ENCODE data around the gene CACNG4. TPM values are rescaled to one million over a fixed set of nuclear protein-coding genes. Genes with fewer than 3 reads are reported as not detected.

CACNG4 gene
- polyA plus RNA-seq, 1 donor: 6.3 TPM

DNA sequence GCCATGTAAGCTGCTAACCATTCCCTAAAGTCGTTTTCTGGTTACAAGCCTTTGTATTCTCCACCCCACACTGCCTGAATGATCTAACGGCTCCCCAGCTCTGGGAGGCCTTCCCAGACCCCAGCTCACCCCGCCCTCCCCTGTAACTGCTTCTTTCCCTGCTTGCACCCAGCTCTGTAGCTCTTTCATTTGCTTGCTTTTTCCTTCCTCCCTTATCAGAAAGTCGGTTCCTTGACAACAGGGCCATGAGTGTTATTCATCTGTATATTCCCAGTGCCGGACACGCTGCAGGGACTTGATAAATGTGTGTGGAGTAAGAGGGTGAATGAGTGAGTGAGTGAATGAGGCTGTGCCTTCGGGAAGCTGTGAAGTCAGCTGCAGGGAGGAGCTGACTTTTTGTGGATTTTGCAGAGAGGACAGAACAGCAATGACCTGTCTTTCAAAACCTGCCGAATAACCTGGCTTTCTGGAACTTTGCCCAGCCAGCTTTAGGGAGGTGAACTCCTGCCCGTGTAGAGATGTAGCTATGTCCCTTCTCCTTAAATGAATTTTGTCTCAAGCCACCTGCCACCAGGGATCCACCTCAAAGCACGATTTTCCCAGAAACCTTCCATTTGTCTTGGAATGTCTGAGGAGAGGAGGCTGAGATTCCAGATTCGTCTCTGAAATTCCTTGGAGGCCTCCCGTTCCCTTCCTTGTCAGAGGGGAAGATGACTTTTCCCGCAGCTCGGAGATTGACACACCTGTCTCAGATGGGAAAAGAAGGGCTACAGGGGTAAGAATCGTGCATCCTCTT, 20.0 kb upstream of the CACNG4 start:
- no peak for DNase-seq (ENCODE audit: low read depth)

DNA sequence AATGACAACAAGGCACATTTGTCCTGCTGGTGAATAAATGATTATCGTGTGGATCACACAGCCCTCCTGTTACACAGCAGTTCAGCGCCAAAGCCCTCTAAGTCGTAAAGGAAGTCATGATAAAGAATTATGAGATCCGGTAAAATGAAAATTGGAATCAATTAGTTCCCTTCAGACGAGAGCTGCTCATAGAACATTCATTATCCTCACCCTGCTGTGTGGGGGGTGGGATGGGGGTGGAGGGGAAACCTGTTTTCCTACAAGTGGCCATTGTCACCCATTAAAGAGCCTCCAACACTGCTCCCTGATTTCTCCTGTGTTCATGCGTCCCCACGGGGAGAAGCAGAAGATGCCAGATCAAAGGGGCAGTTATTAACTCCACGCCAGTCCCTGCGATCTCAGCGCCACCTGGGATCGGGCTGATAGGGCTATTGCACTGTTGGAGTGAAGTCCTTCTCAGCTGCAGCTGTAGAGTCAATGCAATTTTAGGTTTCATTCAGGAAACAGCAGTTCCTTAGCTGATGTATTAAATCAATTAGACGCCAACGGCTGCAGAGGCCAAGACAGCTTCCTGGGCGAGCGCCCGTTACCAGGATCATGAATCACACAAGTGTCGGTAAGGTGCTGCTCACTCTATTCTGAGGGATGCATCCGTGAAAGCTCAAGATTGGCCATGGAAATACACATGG, 19.2 kb upstream of the CACNG4 start:
- DNase-seq (ENCODE audit: low read depth): no peak

DNA sequence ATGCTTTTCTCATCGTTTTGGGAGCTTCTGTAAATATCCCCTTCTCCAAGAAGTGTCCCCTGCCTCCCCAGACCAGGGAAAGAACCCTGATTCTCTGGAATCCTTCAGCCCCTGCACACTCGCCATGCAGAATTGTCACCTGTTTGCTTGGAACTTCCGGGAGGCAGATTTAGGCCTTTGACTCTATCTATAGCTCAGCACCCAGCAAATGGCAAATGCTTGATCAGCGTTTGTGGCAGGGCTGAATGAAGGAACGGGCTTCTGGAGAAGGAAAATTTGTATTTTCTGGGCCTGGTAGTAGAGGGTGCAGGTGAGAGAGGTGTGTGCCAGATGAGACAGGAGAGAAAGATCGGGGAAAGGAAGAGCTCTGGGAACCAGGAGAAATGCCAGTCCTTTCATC, 18.3 kb upstream of the CACNG4 start:
- no peak for DNase-seq (ENCODE audit: low read depth)

DNA sequence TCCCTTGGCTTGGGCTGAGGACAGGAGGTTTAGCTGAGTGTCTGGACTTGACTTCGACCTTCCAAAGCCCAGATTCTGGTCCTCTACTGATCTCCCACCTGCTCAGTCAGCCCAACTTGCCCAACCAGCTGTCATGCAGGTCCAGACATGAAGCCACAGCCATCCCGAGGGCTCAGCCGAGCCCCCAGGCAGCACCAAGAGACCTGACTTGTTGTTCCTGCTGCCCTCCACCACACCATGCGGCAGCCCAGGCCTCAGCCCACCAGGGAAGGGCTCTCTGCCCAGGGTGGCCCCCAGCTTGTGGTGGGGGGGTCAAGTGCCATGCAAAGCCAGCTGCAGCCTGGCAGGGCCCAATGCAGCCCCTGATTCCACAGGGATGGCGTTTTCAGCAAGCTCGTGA, 17.2 kb upstream of the CACNG4 start:
- no peak for DNase-seq (ENCODE audit: low read depth)

DNA sequence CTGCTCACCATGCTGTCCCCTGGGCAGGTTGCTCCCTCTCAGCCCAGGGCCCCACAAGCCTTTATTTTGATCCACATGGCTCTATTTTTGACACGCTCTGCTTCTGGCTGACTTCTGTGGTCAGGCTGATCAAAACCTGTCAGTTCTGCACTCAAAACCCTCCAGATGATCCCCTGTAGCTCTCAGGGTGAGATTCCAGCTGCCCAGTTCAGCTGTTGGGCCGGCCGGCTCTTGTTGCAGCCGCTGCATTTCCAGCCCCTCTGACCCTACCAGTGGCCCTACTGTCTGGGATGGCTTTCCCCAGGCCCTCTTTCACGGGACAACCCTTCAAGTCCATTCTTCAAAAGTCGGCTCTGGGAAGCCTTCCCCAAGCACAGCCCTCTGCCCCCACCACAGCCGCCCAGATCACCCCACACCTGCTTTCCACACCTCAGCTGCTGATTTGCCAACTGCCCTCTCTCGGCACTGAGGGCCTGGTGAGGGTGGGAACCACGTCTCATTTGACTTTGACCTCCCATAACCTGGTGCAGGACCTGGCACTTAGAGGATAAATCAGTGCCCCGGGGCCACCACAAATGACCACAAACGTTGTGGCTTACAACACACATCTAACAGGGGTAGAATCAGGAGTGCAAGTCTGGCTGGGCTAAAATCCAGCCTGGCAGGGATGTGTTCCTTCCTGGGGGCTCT, 16.3 kb upstream of the CACNG4 start:
- no peak for DNase-seq (ENCODE audit: low read depth)

DNA sequence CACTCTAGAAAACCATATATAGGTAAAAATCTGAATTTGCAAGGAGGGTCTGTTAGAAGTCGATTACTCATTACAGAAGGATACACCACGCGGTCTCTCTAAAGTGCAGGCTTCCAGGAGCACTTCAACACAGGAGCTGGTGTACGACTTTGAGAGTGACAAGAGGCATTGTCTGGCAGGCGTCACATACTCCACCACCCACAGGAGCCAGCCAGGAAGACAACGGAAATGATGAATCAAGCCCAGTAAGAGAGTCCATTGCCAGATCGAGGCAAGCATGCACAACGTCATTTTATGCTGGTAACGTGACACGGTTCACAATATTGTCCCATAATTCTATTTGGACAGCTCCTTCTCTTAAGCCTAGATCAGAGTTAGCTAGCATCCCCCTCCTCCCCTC, 15.0 kb upstream of the CACNG4 start:
- no peak for DNase-seq (ENCODE audit: low read depth)

DNA sequence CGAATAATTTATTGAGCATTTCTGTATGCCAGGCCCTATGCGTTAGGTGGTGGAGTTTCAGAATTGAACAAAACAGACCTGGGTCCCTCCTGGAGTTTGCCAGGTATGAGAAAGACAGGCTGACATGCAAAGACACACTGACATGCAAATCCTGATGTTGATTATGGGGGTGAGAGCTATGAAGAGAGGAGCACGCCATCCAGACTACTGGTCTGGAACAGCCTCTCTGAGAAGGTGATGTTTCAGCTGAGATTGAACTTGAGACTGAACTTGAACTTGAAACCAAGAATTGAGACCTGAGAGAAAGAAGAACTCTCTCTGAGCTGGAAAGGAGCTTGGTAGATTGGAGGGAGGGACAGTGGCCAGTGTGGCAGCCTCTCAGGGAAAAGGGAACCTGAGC, 14.2 kb upstream of the CACNG4 start:
- DNase-seq (ENCODE audit: low read depth): no peak

DNA sequence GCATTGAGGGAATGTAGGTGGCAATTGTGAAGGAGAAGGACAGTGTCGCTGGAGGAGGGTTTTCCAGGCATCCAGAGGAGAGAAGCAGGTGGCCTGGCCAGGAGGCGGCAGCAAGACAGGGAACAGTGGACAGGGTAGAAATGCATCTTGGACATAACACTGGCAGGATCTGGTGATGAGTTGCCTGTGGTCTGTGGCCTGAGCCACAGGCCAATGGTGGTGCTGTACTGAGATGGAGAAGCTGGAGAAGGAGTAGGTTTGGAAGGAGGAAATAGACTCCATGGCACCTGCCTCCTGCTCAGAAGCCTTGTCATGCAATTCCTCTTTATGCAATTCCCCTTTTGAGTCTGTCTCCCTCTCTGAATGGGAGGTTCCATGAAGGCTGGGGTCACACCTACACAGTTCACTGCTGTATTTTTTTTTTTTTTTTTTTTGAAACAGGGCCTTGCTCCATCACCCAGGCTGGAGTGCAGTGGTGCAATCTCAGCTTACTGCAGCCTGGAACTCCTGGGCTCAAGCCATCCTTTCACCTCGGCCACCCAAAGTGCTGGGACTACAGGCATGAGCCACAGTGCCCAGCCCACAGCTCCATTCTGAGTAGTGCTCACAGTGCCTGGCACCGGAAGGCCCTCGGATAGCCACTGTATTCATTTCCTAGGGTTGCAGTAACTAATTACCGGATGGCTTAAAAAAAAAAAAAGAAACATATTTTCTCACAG, 13.5 kb upstream of the CACNG4 start:
- DNase-seq (ENCODE audit: low read depth): no peak

DNA sequence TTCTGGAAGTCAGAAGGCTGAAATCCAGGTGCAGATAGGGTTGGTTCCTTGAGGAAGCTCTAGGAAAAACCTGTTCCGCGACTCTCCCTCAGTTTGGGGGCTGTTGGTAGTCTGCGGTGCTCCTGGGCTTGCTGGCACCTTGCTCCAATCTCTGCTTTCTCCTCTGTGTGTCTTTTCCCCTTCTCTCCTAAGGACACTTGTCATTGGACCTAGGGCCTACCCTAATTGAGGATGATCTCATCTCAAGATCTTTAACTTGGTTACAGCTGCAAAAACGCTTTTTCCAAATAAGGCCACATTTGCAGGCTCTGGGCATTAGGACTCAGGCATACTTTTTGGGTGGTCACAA, 12.9 kb upstream of the CACNG4 start:
- DNase-seq (ENCODE audit: low read depth): no peak

DNA sequence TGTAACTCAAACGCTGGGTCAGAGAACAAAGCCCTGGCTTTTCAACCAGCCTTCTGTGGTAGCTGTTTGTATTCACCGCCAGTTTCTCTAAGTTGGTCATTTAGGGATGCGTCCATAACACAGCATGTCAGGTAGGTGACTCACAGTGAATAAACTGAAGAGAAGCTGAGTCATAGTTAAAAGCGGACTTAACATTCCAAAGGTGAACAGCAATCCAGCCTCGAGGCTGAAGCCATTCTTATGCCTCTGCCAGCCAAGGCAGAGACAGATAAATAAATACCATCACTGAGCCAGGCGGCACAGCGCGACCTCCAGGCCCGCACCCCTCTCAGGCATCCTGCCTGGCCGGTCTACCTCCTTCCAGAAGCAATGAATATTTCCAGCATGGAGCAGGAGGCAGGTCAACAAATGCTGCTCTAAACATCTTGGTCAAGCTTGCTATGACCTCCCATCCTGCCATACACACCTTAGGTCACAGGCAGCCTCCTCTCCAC, 12.4 kb upstream of the CACNG4 start:
- no peak for DNase-seq (ENCODE audit: low read depth)

DNA sequence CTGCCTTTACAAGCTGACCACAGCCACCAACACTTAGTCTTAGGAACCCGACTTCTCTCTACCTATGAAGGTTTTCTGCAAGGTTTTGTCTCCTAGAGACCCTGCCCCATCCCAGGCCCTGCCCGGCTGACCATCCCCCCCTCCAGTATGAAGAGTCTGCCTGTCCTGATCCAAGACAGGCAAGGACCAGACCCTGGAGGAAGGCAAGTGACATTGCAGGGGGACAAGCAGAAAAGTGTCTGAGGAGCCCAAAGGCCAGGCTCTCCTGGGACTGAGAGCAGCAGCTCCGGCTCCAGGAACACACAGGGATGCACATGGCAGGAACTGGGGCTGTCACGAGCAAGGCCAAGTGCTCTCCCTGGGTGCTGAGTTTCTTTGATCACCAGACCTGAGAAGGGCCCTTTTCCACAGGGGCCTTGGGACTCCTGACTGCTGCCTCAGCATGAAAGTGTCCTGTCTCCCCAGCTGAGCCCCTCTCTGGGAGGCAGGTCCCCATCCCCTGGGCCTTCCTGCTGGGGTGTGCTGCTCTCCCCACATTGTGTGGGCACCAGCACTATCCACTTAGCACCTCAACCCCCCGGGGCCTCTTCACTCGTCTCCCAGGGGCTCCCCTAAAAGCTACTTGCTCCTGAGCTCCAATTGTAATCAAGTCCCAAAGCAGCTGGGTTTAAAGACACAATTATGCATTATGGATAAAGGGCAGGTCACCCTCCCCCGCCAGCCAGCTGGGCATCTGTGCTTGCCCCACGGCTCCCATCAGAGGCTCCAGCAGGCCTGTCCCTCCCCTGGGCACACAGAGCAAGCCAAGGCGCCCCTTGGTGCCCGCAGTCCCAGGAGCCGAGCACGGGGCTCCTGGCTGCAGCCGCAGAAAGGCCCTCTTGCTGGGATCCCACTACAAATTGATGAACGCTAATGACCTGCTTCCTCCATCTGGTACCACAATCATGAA, 11.6 kb upstream of the CACNG4 start:
- no peak for DNase-seq (ENCODE audit: low read depth)

DNA sequence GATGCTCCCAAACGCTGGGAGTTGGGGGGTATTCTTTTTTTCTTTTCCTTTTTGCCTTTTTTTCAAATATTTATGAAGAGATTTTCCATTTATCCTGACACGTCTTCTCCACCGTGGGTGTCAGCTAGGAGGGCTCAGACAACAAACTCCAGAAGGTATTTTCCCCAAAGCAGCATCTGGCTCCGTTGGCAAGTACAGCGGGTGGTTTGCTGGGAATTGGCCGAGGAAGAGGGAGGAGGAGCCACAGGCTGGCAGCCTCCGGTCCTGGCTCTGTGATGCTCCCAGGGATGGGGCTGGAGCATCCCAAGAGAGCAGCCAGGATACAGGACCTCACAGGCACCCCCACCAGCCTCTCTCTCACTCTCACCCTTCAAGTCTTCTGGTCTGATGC, 10.9 kb upstream of the CACNG4 start:
- DNase-seq (ENCODE audit: low read depth): no peak

DNA sequence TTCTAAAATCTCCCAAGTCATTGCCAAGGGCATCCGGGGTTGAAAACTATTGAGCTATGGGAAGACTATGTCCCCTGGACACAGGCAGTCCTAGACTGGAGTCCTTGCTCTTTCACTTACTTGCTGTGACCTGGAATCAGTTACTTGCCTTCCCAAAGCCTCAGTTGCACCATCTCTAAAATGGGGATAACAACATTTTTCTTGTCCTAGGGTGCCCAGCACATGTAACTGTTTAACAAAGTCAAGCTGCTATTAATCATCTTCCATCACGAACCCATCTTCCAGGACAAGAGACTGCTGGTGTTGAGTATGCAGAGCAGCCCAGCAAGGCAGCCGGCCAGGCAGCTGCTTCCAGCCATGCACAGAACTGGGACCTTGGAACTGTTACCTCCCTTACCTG, 9.9 kb upstream of the CACNG4 start:
- no peak for DNase-seq (ENCODE audit: low read depth)

DNA sequence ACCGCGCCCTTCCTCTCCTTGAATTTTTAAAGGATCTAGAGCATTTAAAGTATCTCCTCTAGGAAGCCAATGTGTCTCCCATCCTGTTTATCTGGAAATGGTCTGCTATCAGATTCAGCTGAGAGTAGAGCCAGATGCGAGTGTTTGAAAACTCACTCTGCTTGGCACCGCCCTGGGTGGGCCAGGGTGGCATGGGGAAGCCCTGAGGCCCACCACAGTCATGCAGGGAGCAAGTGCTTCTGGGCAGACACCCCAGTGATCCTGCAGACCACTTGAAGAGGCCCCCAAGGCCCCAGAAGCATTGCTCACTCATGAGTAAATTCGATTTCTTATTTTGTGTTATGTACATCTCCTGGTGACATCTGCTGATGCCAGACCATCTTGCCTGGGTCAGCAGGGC, 8.7 kb upstream of the CACNG4 start:
- no peak for DNase-seq (ENCODE audit: low read depth)

DNA sequence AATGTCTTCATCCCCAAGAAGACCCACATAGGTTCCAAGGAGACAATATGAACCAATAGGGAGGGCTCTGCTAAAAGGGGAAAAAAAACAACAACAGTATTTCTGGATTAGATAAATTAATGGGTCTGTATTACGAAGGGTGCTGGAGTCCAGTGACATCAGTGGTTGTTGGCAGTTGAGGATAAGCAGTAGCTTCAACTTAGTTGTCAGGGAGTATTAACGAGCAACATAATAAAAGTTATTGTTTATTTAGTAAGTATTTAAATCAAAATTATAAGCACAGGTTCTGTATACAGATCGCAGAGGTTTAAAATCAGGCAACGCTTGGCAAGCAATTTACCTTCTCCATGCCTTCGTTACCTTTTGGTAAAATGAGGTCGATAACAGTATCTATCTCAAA, 7.6 kb upstream of the CACNG4 start:
- no peak for DNase-seq (ENCODE audit: low read depth)

DNA sequence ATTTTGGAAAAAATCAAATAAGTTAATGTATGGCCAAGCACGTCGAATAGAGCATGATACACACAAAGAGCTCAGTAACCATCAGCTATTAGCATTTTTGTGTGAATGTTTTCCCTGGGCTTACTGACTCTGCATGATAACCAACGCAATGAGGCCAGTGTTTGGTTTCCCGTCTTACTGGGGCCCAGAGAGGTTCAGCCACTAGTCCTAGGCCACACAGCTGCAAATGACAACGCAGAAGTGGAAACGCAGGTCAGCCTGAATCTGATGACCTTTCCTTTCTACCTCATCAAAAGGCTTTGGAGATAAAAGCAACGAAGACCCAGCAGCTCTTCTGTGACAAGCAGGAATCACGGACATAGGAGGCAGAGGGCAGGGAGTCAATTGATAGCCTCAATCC, 7.2 kb upstream of the CACNG4 start:
- DNase-seq (ENCODE audit: low read depth): no peak

DNA sequence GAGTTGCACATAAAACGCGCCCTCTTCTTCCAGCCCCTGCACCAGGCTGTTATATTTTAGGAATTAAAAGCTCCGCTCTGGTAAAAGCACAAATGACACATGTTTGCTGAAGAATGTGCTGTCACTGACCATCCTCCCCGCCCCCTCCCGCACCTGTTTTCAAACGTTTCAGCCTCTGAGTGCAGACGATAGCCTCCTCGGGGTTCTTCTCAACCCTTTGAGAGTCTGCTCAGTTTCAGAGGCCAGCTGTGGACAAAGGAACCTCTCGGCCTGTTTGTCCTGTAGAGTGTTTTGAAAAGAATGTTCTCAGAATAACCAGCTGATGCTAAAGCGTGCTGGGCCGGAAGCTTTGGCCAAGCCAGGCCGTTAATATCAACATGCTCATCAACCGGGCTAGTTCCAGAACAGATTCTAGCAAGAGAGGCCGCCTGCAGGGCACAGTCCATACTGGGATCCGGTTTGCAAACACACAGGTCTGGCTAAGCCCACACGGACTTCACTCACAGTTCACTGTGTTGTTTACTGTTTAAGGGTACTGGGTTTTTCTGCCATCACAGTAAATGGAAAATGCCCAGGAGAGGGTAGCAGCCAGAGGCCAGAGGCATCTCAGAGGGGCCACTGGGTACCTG, 6.4 kb upstream of the CACNG4 start:
- DNase-seq (ENCODE audit: low read depth): no peak

DNA sequence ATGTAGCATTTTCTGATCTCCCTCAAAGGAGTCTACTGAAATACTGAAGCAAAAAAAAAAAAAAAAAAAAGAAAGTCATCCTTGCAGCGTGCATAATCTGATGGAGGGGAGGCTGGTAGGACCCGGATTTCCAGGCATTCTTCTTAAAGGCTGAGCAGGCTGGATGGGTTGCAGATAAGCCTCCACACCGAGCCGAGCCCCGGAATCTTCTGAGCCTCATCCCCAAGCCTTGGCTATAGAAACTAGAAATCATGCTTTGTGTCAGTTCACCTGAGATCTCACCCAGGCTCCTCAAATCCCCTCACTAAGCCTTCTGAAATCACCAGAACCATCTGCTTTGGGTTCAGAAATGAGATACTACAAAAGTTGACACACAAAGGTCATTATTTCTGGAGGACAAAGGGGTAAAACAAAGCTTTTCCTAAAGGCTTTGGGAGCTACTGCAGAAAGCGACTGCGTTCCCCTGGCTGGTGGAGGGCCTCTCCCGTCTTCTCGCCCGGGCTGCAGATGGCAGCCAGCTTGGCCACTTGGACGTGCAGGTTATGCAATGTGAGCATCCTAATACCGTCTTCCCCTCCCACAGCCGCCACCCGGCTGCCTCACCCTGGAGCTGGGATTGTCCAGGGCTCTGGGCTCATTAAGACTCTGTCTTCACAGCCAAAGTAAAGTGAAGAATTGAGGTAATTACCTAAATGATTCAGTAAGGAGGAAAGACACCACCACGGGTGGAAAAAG, 4.7 kb upstream of the CACNG4 start:
- no peak for DNase-seq (ENCODE audit: low read depth)

DNA sequence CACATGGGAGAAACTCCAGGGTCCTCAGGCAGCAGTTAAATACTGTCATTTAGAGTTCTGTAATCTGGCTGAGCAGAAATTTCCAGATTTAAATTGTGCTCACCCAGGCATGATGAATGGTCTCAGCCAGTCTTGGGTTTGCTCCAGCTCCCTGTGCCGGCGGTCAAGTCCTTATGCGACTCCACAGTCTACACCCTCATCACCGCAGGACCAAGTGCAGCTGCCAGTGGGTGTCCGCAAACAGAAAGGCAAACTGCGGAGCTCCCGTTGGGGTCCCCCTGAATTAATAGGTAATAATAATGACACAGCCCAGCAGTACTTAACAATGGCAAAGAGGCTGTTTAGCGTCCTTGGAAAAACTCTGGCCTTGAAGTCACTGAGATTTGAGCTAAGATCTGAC, 3.9 kb upstream of the CACNG4 start:
- DNase-seq (ENCODE audit: low read depth): no peak

DNA sequence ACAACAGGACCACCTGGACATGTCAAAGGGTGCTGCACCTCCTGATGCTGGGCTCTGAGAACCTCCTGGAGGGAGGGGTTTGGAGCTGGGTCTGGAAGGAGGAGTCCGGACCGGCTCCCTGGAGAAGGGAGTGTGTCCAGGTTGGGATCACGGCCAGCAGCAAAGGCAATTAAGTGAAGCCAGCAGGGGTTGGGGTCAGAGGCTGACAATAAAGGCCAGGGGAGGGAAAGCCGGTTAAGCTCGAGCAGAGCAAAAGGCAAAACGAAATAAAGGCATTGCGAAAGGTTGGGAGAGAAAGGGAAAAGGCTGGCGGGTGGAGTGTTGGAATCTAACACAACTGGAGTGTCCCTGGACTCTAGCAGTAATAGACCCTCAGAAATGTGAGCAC, 992 bp upstream of the CACNG4 start:
- DNase-seq (ENCODE audit: low read depth): no peak

Data from forelimb muscle (tissue), 1 donor.